ENCODE data around the gene TFAP2A.

DNA sequence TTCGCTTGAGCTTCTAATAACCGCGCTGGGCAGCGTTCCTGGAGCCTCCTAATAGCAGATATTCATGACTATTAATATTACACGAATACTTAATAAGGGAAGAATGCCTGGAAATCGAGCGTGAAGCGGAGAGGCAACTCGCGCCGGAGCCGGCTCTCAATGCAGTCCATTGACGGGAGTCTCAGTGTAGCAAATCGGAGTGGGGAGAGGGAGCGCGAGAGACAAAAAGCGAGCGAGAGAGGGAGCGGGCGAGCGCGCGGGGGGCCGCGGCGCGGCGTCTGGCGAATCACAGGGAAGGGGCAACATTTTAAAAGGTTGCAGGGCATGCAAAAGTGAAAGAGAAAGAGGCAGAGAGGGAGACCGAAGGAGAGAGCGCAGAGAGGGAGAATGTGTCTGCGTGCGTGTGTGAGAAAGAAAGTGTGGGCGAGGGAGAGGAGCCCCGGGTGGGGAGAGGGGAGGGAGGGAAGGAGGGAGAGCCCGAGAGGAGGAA lies 2.9 kb downstream of the TFAP2A start:
- TF ChIP-seq, protein P1, sequence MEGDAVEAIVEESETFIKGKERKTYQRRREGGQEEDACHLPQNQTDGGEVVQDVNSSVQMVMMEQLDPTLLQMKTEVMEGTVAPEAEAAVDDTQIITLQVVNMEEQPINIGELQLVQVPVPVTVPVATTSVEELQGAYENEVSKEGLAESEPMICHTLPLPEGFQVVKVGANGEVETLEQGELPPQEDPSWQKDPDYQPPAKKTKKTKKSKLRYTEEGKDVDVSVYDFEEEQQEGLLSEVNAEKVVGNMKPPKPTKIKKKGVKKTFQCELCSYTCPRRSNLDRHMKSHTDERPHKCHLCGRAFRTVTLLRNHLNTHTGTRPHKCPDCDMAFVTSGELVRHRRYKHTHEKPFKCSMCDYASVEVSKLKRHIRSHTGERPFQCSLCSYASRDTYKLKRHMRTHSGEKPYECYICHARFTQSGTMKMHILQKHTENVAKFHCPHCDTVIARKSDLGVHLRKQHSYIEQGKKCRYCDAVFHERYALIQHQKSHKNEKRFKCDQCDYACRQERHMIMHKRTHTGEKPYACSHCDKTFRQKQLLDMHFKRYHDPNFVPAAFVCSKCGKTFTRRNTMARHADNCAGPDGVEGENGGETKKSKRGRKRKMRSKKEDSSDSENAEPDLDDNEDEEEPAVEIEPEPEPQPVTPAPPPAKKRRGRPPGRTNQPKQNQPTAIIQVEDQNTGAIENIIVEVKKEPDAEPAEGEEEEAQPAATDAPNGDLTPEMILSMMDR (IDR thresholded peaks at IDR 0.05) = no peak
- TF ChIP-seq ESRRA (CRISPR knock-in tag; IDR thresholded peaks at IDR 0.05; ENCODE audit: borderline replicate concordance) (no peak), SP1 (CRISPR knock-in tag; conservative IDR thresholded peaks at IDR 0.05) (no peak), ZNF671 (CRISPR knock-in tag; IDR thresholded peaks at IDR 0.05) (no peak), RELA (CRISPR knock-in tag; IDR thresholded peaks at IDR 0.05; ENCODE audit: borderline replicate concordance) (no peak), SMAD3 (CRISPR knock-in tag; IDR thresholded peaks at IDR 0.05; ENCODE audit: borderline replicate concordance) (no peak)
- TF ChIP-seq, protein P2, sequence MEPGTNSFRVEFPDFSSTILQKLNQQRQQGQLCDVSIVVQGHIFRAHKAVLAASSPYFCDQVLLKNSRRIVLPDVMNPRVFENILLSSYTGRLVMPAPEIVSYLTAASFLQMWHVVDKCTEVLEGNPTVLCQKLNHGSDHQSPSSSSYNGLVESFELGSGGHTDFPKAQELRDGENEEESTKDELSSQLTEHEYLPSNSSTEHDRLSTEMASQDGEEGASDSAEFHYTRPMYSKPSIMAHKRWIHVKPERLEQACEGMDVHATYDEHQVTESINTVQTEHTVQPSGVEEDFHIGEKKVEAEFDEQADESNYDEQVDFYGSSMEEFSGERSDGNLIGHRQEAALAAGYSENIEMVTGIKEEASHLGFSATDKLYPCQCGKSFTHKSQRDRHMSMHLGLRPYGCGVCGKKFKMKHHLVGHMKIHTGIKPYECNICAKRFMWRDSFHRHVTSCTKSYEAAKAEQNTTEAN (CRISPR knock-in tag; IDR thresholded peaks at IDR 0.05) = no peak
- TF ChIP-seq, protein P3, sequence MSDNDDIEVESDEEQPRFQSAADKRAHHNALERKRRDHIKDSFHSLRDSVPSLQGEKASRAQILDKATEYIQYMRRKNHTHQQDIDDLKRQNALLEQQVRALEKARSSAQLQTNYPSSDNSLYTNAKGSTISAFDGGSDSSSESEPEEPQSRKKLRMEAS (CRISPR knock-in tag; IDR thresholded peaks at IDR 0.05) = no peak
- TF ChIP-seq, protein P4, sequence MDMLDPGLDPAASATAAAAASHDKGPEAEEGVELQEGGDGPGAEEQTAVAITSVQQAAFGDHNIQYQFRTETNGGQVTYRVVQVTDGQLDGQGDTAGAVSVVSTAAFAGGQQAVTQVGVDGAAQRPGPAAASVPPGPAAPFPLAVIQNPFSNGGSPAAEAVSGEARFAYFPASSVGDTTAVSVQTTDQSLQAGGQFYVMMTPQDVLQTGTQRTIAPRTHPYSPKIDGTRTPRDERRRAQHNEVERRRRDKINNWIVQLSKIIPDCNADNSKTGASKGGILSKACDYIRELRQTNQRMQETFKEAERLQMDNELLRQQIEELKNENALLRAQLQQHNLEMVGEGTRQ (CRISPR knock-in tag; IDR thresholded peaks at IDR 0.05) = no peak
- TF ChIP-seq, protein P5, sequence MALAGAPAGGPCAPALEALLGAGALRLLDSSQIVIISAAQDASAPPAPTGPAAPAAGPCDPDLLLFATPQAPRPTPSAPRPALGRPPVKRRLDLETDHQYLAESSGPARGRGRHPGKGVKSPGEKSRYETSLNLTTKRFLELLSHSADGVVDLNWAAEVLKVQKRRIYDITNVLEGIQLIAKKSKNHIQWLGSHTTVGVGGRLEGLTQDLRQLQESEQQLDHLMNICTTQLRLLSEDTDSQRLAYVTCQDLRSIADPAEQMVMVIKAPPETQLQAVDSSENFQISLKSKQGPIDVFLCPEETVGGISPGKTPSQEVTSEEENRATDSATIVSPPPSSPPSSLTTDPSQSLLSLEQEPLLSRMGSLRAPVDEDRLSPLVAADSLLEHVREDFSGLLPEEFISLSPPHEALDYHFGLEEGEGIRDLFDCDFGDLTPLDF (CRISPR knock-in tag; IDR thresholded peaks at IDR 0.05) = no peak

Measured in WTC11 (cell line).